Astrocyte of the cerebellum (primary cell): Measurements from ENCODE around the gene OR8S1.
"Not testable (repeated sequence)": the region's sequence is repeated elsewhere in the genome, so short reads cannot be mapped to it uniquely, and the experiment has no call there.

Source experiments
- DNase-seq: peaks from one replicate; pipeline ENCODE4 v3.0.0-alpha.2; 2011; ENCODE audit warnings: low read depth
- H3K4me3 ChIP-seq: 2 replicates; pipeline ENCODE4 v1.5.1; 2011; ENCODE audit warnings: mild to moderate bottlenecking, low read depth, low read length, moderate library complexity
- CTCF ChIP-seq: IDR thresholded peaks from 2 replicates; pipeline ENCODE4 v1.5.1; 2012; ENCODE audit warnings: low read length, low read depth, moderate library complexity, mild to moderate bottlenecking; ENCODE audit errors: missing control alignments
- in situ Hi-C: cut with HindIII; loops from 2 replicates; pipeline ENCODE4 v1.10.0; 2017; ENCODE audit warnings: low sequenced_read_pairs

The OR8S1 gene

GRCh38 chr12:48508987-48509386 is 16.4 kb upstream of the OR8S1 start:
- no peak for TF ChIP-seq CTCF
- DNase-seq = no peak
- in situ Hi-C loops = no loop called here
- no peak overlapping the region for H3K4me3 ChIP-seq

GRCh38 chr12:48510111-48510510 is 15.3 kb upstream of the OR8S1 start:
- H3K4me3 ChIP-seq = no peak overlapping the region
- in situ Hi-C loops = no loop called here
- TF ChIP-seq CTCF = no peak
- no peak for DNase-seq

GRCh38 chr12:48512855-48513254 is 12.6 kb upstream of the OR8S1 start:
- in situ Hi-C loops = no loop called here
- no peak for TF ChIP-seq CTCF
- no peak overlapping the region for H3K4me3 ChIP-seq
- no peak for DNase-seq

GRCh38 chr12:48514728-48515127 is 10.7 kb upstream of the OR8S1 start:
- DNase-seq = no peak
- no peak overlapping the region for H3K4me3 ChIP-seq
- no peak for TF ChIP-seq CTCF
- in situ Hi-C loops = no loop called here

- H3K4me3 ChIP-seq, in situ Hi-C loops, DNase-seq: not testable (repeated sequence)
Observed at GRCh38 chr12:48520381-48520780, 5.1 kb upstream of the OR8S1 start.

- in situ Hi-C loops = no loop called here
- no peak for TF ChIP-seq CTCF
- DNase-seq = no peak
- no peak overlapping the region for H3K4me3 ChIP-seq
Observed at GRCh38 chr12:48527891-48528670, 2.6 kb downstream of the OR8S1 start.

- DNase-seq = no peak
- TF ChIP-seq CTCF = no peak
- in situ Hi-C loops = no loop called here
- no peak overlapping the region for H3K4me3 ChIP-seq
Observed at GRCh38 chr12:48532601-48533000, 7.2 kb downstream of the OR8S1 start.
